HG03097 (cell line): ENCODE measurements around the gene GLIS1.

ENCODE experiments used
- ATAC-seq: cut with Tn5 transposase; IDR thresholded peaks from one replicate; pipeline ENCODE4 v1.9.1; 2021; ENCODE audit not compliant: unreplicated experiment, low FRiP score

The GLIS1 gene

DNA sequence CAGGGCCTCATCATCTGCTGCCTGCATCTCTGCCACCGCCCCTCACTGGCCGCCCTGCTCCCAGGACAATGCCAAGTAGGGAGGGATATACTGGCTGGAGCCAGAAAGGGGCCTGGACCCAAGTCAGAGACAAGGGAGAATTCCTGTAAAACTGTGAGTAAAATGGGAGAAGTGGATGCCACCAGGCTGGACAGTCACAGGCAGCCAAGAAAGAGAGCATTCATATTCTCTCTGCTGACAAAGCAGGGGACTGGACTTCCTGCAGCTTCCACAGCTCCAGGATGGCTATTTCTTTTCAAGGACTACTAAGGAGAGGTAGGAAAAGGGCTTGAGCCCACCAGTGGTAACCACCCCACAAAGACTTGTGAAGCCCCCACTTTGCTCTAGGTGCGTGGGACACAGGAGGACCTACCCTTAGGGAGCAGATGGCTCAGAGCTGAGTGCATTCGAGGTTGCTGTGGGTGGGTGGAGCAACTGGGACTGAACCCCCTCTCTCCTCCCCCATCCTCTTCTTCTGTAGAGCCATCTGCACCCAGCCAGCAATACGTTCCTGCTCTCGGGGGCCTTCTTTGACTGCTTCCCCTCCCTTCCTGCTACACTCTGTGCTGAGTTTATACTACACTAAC is 57.5 kb downstream of the GLIS1 start:
- ATAC-seq: no peak

DNA sequence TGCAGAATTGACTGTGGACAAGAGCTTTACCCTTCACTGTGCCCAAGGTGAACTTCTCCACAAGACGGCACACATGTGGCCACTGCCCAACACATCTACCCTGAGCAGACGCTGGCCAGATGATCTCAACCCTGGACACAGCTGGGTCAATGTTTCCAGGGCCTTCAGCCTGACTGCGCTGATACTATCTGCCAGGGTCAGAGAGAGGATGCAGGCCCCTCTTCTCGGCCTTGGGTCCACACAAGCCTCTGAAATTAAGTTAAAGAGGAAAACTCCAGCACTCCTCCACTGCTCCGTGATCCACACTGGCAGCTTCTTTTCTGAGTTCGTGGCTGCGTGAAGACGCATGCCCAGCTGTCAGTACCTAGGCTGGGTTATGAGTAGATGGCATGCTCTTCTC is 58.1 kb downstream of the GLIS1 start:
- no peak for ATAC-seq

DNA sequence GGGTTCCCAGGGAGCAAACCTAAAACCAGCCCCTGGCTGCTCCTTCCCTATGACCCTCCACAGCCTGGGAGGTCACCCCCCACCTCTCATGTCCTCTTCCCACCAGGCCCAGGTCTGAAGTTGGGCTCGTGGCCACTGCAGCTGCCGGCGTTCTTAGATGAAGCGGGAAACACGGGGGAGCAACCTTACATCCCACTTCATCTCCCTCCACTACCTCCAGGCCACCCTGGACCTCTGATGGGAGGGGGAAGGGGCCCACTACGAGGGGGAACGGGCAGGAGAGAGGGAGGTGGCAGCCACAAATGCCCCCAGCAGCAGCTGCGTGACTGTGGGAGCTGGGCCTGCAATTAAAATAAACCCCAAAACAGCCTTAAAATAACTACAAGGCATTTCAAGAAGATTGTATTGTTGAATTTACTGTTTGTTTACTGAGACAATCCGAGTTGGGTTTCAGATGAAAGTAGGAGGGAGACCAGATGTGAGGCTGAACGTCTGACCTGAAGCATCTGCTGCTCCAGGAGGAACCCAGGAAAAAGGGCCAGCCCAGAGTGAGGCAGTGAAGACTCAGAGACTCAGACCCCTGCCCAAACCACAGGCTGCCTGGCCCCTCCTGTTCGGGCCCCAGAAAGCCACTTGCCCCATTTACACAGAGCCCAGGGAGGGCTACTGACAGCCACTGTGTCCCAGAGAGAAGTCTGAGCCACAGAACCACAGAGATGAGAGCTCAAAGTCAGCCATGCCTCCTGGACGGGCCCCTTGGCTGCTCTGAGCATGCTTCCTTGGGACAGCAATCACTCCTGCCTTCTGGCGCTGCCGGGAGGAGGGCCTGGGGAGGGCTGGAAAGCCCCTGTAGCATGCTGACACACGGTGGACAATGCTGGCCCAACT is 59.8 kb downstream of the GLIS1 start:
- ATAC-seq: no peak

DNA sequence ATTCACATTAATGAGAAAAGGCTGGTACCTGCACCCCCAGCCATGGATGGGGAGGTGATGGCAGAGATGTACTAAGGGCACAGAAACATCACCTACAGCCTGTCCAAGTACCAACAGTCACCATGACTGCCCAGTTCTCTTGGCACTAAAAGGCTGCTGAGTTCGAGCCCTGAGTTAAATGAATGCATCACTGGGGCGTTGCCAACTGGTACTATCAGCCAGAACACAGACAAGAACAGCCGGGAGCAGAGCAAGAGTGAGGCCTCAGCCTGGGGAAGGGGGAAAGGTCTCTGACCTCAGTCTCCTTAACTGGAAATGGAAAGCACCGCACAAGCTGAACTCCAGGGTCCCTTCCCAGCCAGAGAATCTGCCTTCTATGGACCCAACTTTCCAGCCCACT is 60.5 kb downstream of the GLIS1 start:
- ATAC-seq: no peak

DNA sequence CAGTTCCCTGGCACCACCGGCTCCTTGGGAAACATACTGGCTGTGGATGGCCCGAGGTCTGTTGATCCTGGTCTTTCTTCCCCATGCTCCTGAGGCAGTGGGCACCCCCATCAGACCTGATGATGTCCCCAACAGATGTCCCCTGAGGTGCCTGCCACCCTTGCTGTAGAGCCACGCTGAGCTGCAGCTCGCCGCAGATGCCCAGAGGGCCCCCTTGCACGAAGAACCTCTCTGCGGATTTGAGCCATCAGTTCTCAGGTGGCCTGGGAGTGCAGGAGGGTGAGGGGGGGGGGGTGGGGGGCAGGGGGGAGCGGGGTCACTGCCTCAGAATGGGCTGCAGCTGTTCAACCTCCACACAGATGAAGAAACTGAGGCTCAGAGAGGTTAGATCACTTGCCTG is 60.9 kb downstream of the GLIS1 start:
- ATAC-seq: no peak

DNA sequence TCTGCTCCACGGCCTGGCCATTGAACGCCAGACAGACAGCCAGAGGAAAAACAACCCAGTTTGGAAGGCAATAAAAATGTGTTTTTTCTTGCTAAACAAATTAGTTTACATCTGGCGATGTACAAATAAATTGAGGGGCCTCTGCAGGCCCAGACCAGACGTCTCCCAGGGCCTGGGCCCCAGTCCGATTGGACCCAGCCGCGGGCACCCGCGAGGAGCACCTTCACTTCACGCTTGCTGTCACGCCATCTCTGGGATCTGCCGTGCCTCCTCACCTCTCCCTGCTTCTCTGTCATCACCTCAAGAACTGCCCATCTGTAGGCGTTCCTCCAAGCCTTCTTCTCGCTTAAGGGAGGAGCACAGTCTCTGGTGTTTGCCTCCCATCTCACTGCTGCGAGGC is 61.5 kb downstream of the GLIS1 start:
- ATAC-seq: no peak

- ATAC-seq: no peak
Measured at GRCh38 chr1:53672785-53673184, 66.2 kb downstream of the GLIS1 start.

DNA sequence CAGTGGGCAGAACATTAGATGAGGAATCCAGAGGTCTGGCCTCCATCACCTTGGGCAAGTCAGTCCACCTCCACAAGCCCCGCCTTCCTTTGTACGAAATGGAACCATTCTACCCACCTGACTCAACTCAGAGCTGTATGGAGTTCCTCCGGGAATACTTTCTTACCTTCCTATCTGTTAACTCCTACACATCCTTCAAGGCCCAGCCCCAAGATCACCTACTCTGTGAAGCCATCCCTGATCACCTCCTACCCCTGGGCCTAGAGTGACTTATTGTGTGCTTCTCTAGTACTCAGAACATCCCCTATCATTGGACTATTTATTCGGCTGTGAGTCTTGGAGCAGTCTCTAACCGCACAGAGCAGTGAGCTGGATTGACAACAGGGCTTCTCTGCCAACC is 66.7 kb downstream of the GLIS1 start:
- ATAC-seq: no peak

DNA sequence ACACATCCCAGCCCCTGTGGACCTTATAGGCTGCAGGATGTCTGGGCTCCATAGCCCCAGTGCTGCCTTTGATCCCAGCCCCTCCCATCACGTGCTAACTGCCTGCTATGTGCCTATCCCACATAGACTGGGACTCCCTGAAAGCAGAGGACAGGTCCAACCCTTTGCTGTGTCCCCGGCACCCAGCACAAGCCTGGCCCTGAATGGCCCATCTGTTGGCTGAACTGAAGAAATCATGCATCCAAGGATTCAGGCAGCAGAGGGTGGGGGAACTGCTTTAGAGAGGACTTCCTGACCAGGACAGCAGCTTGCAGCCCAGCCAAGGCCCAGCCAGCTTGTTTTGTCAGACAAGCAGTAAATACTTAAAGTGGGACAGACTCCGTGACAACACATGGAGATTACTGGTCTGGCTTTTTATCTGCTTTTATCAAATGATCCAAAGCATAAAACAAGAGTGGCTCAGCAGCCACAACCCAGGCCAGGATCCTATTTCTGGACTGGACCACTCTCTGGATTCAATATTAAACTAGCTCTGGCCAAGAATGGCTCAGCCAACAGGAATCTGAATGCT is 69.3 kb downstream of the GLIS1 start:
- ATAC-seq: no peak

GRCh38 chr1:53666566-53666965 is 72.4 kb downstream of the GLIS1 start:
- no peak for ATAC-seq

GRCh38 chr1:53665996-53666395 is 73.0 kb downstream of the GLIS1 start:
- no peak for ATAC-seq

- ATAC-seq: no peak
Measured at GRCh38 chr1:53663529-53664300, 75.2 kb downstream of the GLIS1 start.

- no peak for ATAC-seq
Measured at GRCh38 chr1:53662951-53663350, 76.0 kb downstream of the GLIS1 start.

DNA sequence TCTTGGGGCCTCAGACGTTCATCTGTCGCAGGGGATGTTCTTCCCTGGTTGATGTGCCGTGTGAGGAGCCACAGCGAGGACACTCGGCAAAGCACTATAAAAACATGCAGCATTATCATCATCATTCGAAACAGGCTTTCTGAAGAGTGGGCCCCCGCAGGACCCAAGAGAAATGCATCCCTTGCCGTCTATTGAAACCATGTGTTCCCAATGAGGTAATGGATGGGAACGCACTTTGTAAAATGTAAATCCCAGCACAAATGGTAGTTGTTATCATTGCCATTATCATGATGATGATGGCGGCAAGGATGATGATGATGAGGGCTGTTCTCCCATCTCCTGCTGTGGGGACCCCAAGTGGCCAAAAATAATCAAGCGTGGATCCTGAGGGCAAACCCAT is 76.8 kb downstream of the GLIS1 start:
- ATAC-seq: no peak

- no peak for ATAC-seq
Measured at GRCh38 chr1:53661496-53661895, 77.5 kb downstream of the GLIS1 start.

- no peak for ATAC-seq
Measured at GRCh38 chr1:53660666-53661065, 78.3 kb downstream of the GLIS1 start.

- no peak for ATAC-seq
Measured at GRCh38 chr1:53659436-53659835, 79.5 kb downstream of the GLIS1 start.

- ATAC-seq: no peak
Measured at GRCh38 chr1:53658489-53659230, 80.3 kb downstream of the GLIS1 start.

- ATAC-seq: no peak
Measured at GRCh38 chr1:53657891-53658396, 81.0 kb downstream of the GLIS1 start.

DNA sequence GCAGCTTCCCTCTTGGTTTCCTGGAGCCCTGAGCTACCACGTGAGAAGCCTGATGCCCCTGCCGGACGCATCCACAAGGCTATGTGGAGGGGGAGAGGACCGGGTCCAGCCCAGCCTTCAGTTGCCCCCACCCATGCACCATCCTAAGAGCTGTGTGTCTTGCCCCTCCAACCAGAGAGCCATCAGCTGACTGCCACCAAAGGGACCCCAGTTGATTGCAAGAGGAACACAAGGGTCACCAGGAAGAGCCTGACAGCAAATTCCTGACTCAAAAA is 81.5 kb downstream of the GLIS1 start:
- ATAC-seq: no peak
